ENCODE measurements around the gene GALNTL6. TPM values are rescaled to one million over a fixed set of nuclear protein-coding genes. Genes with fewer than 3 reads are reported as not detected.

The GALNTL6 gene
- total RNA-seq, 1 donor from 2014 or later: 0.10 TPM

DNA sequence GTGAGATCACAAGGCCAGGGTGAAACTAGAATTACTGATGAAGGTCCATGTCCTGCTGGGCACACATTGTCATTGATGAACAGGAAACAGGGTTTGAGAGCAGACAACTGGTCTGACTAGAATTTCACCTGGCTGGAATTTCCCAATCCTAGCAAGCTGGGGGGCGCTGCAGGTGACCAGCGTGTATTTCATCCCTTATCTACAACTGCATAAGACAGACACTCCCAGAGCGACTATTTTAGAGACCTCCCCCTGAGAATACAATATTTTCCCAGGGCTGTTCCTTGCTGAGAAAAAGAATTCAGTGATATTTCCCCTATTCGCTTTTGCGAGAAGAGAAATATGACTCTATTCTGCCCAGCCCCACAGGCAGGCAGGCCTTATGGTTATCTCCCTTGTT, 922.8 kb downstream of the GALNTL6 start:
- H3K4me1 Mint-ChIP-seq (ENCODE audit: unreplicated experiment): no peaks in the 10 kb centered on the region
- H3K36me3 Mint-ChIP-seq (ENCODE audit: low read depth, unreplicated experiment): peaks cover 13% of the 10 kb centered on the region
- TF ChIP-seq CTCF (IDR thresholded peaks at IDR 0.05; ENCODE audit: unreplicated experiment): no peak

DNA sequence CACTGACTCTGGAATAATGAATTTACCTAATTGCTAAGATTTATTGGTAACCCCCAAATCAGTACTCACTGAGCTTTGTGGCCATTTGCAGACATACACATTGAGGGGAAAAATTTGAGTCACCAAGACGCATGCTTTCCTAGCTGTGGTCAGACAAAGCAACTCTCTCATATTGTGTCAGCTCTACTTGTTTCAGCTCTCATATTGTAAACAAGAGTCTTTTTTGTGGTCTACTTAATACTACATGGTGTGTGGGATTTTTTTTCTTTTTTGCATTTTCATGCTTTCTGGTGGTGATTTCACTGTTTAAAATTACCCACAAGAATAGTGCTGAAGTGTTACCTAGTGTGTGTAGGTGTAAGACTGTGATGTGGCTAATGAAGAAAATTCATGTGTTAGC, 927.2 kb downstream of the GALNTL6 start:
- Mint-ChIP-seq H3K4me1 (ENCODE audit: unreplicated experiment) (no peaks in the 10 kb centered on the region), H3K27me3 (ENCODE audit: unreplicated experiment) (no peaks in the 10 kb centered on the region), H3K27ac (ENCODE audit: unreplicated experiment) (no peak overlapping the region), H3K36me3 (ENCODE audit: low read depth, unreplicated experiment) (peaks cover 10% of the 10 kb centered on the region), H3K9me3 (ENCODE audit: unreplicated experiment) (peaks cover 11% of the 10 kb centered on the region), H3K4me3 (ENCODE audit: unreplicated experiment) (no peak overlapping the region)
- DNase-seq (ENCODE audit: low spot score): no peak
- no peak for TF ChIP-seq CTCF (IDR thresholded peaks at IDR 0.05; ENCODE audit: unreplicated experiment)

More for the DNA sequence above, 922.8 kb downstream of the GALNTL6 start:
- no peak for DNase-seq (ENCODE audit: low spot score)
- Mint-ChIP-seq H3K27ac (ENCODE audit: unreplicated experiment) (no peak overlapping the region), H3K9me3 (ENCODE audit: unreplicated experiment) (peaks cover 27% of the 10 kb centered on the region), H3K4me3 (ENCODE audit: unreplicated experiment) (no peak overlapping the region), H3K27me3 (ENCODE audit: unreplicated experiment) (no peaks in the 10 kb centered on the region)

GRCh38 chr4:172750910-172751309, 937.7 kb downstream of the GALNTL6 start:
- no peak for DNase-seq (ENCODE audit: low spot score)
- Mint-ChIP-seq H3K9me3 (ENCODE audit: unreplicated experiment) (no peaks in the 10 kb centered on the region), H3K4me3 (ENCODE audit: unreplicated experiment) (no peak overlapping the region), H3K4me1 (ENCODE audit: unreplicated experiment) (peaks cover 4% of the 10 kb centered on the region), H3K36me3 (ENCODE audit: low read depth, unreplicated experiment) (no peaks in the 10 kb centered on the region), H3K27ac (ENCODE audit: unreplicated experiment) (no peak overlapping the region), H3K27me3 (ENCODE audit: unreplicated experiment) (no peaks in the 10 kb centered on the region)
- no peak for TF ChIP-seq CTCF (IDR thresholded peaks at IDR 0.05; ENCODE audit: unreplicated experiment)

GRCh38 chr4:172751550-172751949, 938.3 kb downstream of the GALNTL6 start:
- Mint-ChIP-seq H3K4me1 (ENCODE audit: unreplicated experiment) (peaks cover 4% of the 10 kb centered on the region), H3K9me3 (ENCODE audit: unreplicated experiment) (no peaks in the 10 kb centered on the region), H3K36me3 (ENCODE audit: low read depth, unreplicated experiment) (no peaks in the 10 kb centered on the region), H3K27me3 (ENCODE audit: unreplicated experiment) (no peaks in the 10 kb centered on the region), H3K4me3 (ENCODE audit: unreplicated experiment) (no peak overlapping the region), H3K27ac (ENCODE audit: unreplicated experiment) (no peak overlapping the region)
- DNase-seq (ENCODE audit: low spot score): no peak
- no peak for TF ChIP-seq CTCF (IDR thresholded peaks at IDR 0.05; ENCODE audit: unreplicated experiment)

GRCh38 chr4:172758586-172759340, 945.6 kb downstream of the GALNTL6 start:
- Mint-ChIP-seq H3K4me3 (ENCODE audit: unreplicated experiment) (no peak overlapping the region), H3K36me3 (ENCODE audit: low read depth, unreplicated experiment) (no peaks in the 10 kb centered on the region), H3K27me3 (ENCODE audit: unreplicated experiment) (peaks cover 2% of the 10 kb centered on the region), H3K4me1 (ENCODE audit: unreplicated experiment) (no peaks in the 10 kb centered on the region), H3K9me3 (ENCODE audit: unreplicated experiment) (no peaks in the 10 kb centered on the region), H3K27ac (ENCODE audit: unreplicated experiment) (no peak overlapping the region)
- TF ChIP-seq CTCF (IDR thresholded peaks at IDR 0.05; ENCODE audit: unreplicated experiment): no peak
- no peak for DNase-seq (ENCODE audit: low spot score)
